Activated T-helper 1 cell treated with Interleukin-2 at 50 U/mL for 16 hours (primary cell): ENCODE measurements around the gene UBP1.
"Not testable (repeated sequence)": the region's sequence is repeated elsewhere in the genome, so short reads cannot be mapped to it uniquely, and the experiment has no call there.

ENCODE experiments used
- DNase-seq: peaks from one replicate; pipeline ENCODE4 v3.0.0-alpha.2; 2020; ENCODE audit warnings: low read depth

UBP1 gene

GRCh38 chr3:33389908-33390307, 50.3 kb downstream of the UBP1 start:
- no peak for DNase-seq

- DNase-seq = no peak
Observed at GRCh38 chr3:33388374-33389100, 51.7 kb downstream of the UBP1 start.

- DNase-seq = no peak
Observed at GRCh38 chr3:33386631-33387030, 53.6 kb downstream of the UBP1 start.

GRCh38 chr3:33385423-33385822, 54.8 kb downstream of the UBP1 start:
- no peak for DNase-seq

GRCh38 chr3:33383951-33384350, 56.3 kb downstream of the UBP1 start:
- no peak for DNase-seq

GRCh38 chr3:33380653-33381052, 59.6 kb downstream of the UBP1 start:
- no peak for DNase-seq

- DNase-seq = no peak
Observed at GRCh38 chr3:33377931-33378330, 62.3 kb downstream of the UBP1 start.

- no peak for DNase-seq
Observed at GRCh38 chr3:33377489-33377888, 62.7 kb downstream of the UBP1 start.

- DNase-seq = no peak
Observed at GRCh38 chr3:33373082-33373437, 67.1 kb downstream of the UBP1 start.

- DNase-seq = no peak
Observed at GRCh38 chr3:33372218-33373081, 67.8 kb downstream of the UBP1 start.

GRCh38 chr3:33364531-33365128, 75.6 kb downstream of the UBP1 start:
- DNase-seq = no peak

GRCh38 chr3:33364060-33364459, 76.1 kb downstream of the UBP1 start:
- DNase-seq = no peak

- no peak for DNase-seq
Observed at GRCh38 chr3:33363113-33363800, 76.9 kb downstream of the UBP1 start.

- no peak for DNase-seq
Observed at GRCh38 chr3:33360136-33360825, 79.9 kb downstream of the UBP1 start.

- no peak for DNase-seq
Observed at GRCh38 chr3:33358172-33358781, 81.9 kb downstream of the UBP1 start.

GRCh38 chr3:33355611-33356010, 84.6 kb downstream of the UBP1 start:
- no peak for DNase-seq

- DNase-seq = no peak
Observed at GRCh38 chr3:33339758-33340157, 100.4 kb downstream of the UBP1 start.

- not testable (repeated sequence) for DNase-seq
Observed at GRCh38 chr3:33338936-33339465, 101.2 kb downstream of the UBP1 start.
